Gastrocnemius medialis (tissue), 4 donors: ENCODE data around the gene HMCN1. TPM values are rescaled to one million over a fixed set of nuclear protein-coding genes. Genes with fewer than 3 reads are reported as not detected.

Experiments
- ATAC-seq, 2 donors: fragments of 150-250 bp; one replicate each; pipeline ENCODE4 v1.9.1; 2016
- DNase-seq, 2 donors: peaks; one replicate each; pipeline ENCODE4 v3.0.0-alpha.2; 2019
- H3K27ac ChIP-seq, 4 donors: fragments of 200-600 bp; sonication (generic); 1 replicate in 1 of 4; 2 replicates in 3 of 4; pipeline ENCODE4 v1.5.1; 2016 to 2018; ENCODE audit warnings: mild to moderate bottlenecking in 2 of 4, moderate library complexity in 1 of 4
- H3K27me3 ChIP-seq, 3 donors: fragments of 200-600 bp; sonication (generic) in 2 of 3; 1 replicate in 1 of 3; 2 replicates in 2 of 3; pipeline versions ENCODE4 v1.5.1 to v1.6.0; 2016 to 2019; ENCODE audit warnings: mild to moderate bottlenecking in 1 of 3, moderate library complexity in 1 of 3
- H3K36me3 ChIP-seq, 2 donors: fragments of 200-600 bp; sonication (generic) in 1 of 2; one replicate each; pipeline ENCODE4 v1.5.1; 2017 to 2018
- H3K4me1 ChIP-seq, 2 donors: fragments of 200-600 bp; sonication (generic) in 1 of 2; one replicate each; pipeline ENCODE4 v1.5.1; 2016 to 2017; ENCODE audit warnings: mild to moderate bottlenecking in 2 of 2
- H3K4me3 ChIP-seq, 4 donors: fragments of 200-600 bp; sonication (generic) in 3 of 4; 1 replicate in 1 of 4; 2 replicates in 3 of 4; pipeline ENCODE4 v1.5.1; 2016 to 2019; ENCODE audit warnings: mild to moderate bottlenecking in 2 of 4
- H3K9me3 ChIP-seq, 3 donors: fragments of 200-600 bp; sonication (generic) in 2 of 3; 1 replicate in 1 of 3; 2 replicates in 2 of 3; pipeline ENCODE4 v1.5.1; 2016 to 2019
- CTCF ChIP-seq, 5 experiments: fragments of 450-650 bp in 3 of 5; fragments of 200-600 bp in 2 of 5; sonication (generic) in 2 of 5; IDR thresholded peaks in 4 of 5; conservative IDR thresholded peaks in 1 of 5; 1 replicate in 4 of 5; 2 replicates in 1 of 5; pipeline ENCODE4 v1.5.1; 2016 to 2019; ENCODE audit warnings: antibody characterized with exemption in 5 of 5, mild to moderate bottlenecking in 3 of 5, moderate library complexity in 3 of 5
- POLR2A ChIP-seq, 2 donors: fragments of 450-650 bp; IDR thresholded peaks; one replicate each; pipeline ENCODE4 v1.6.1; 2017; ENCODE audit warnings: antibody characterized with exemption in 2 of 2, mild to moderate bottlenecking in 2 of 2, moderate library complexity in 2 of 2
- in situ Hi-C, 4 donors: fragments of 200-750 bp; cut with MboI; loops; one replicate each; pipeline versions ENCODE4 v1.15.0 to v1.8.0; 2017; ENCODE audit warnings: low sequenced_read_pairs in 4 of 4
- intact Hi-C: fragments of 100-400 bp; cut with DNase I; formaldehyde crosslinking; loops from one replicate; pipeline ENCODE4 v1.15.1; 2023; ENCODE audit warnings: low total_unique reads
- total RNA-seq, 4 donors: library from RNA; depleted of rRNA; stranded (reverse); fragments of >200 nt; gene quantifications; one replicate each; pipeline versions ENCODE4 v1.1.0 to v1.2.3, GENCODE V29; 2016

HMCN1 gene
- total RNA-seq, 4 donors from 2014 or later = 2.6 to 7.5 (median 5.1) TPM

GRCh38 chr1:185912504-185912903 is 178.3 kb downstream of the HMCN1 start:
- intact Hi-C loops = no loop called here
- DNase-seq = no peak
- TF ChIP-seq CTCF (IDR thresholded peaks at IDR 0.05 in 4 of 5, conservative IDR thresholded peaks at IDR 0.05 in 1 of 5) (no peak), POLR2A (IDR thresholded peaks at IDR 0.05) (no peak)
- H3K4me1 ChIP-seq = no peaks in the 10 kb centered on the region
- no peaks in the 10 kb centered on the region for H3K27me3 ChIP-seq
- ATAC-seq = no peak
- H3K36me3 ChIP-seq = no peaks in the 10 kb centered on the region
- in situ Hi-C loops = no loop called here
- H3K9me3 ChIP-seq = no peaks in the 10 kb centered on the region
- no peak overlapping the region for H3K27ac ChIP-seq
- H3K4me3 ChIP-seq = no peak overlapping the region

DNA sequence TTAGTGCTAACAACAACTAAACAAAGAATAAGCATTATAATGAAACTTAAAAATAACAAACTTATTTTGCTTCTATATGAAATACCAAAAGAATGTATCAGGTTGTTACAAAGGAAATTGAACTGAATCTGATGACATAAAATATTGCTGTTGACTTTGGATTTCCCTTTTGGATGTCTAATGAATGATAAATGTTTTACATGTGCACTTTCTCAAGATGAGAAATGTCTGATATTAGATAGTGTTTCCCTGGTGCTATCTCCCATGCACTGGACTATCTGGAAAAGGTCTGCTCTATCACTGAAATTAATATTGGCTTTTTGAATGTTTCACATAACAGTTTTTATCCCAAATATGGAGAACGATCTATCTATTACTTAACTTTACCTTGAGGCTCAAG is 179.9 kb downstream of the HMCN1 start:
- H3K27ac ChIP-seq = no peak overlapping the region
- H3K27me3 ChIP-seq = no peaks in the 10 kb centered on the region
- no peak for TF ChIP-seq POLR2A (IDR thresholded peaks at IDR 0.05)
- TF ChIP-seq CTCF (IDR thresholded peaks at IDR 0.05 in 4 of 5, conservative IDR thresholded peaks at IDR 0.05 in 1 of 5) = no peak
- no peaks in the 10 kb centered on the region for H3K36me3 ChIP-seq
- ATAC-seq = no peak
- H3K4me3 ChIP-seq = no peak overlapping the region
- DNase-seq = no peak
- in situ Hi-C loops (no loop called here), intact Hi-C loops (no loop called here)
- H3K9me3 ChIP-seq = no peaks in the 10 kb centered on the region
- H3K4me1 ChIP-seq = no peaks in the 10 kb centered on the region

GRCh38 chr1:185916861-185917260 is 182.7 kb downstream of the HMCN1 start:
- no peak for TF ChIP-seq CTCF (IDR thresholded peaks at IDR 0.05 in 4 of 5, conservative IDR thresholded peaks at IDR 0.05 in 1 of 5)
- no peak for TF ChIP-seq POLR2A (IDR thresholded peaks at IDR 0.05)
- Histone ChIP-seq H3K9me3 (no peaks in the 10 kb centered on the region), H3K36me3 (no peaks in the 10 kb centered on the region), H3K27me3 (no peaks in the 10 kb centered on the region), H3K4me3 (no peak overlapping the region), H3K4me1 (no peaks in the 10 kb centered on the region), H3K27ac (no peak overlapping the region)
- intact Hi-C loops = no loop called here
- ATAC-seq (no peak), DNase-seq (no peak)
- in situ Hi-C loops = no loop called here

DNA sequence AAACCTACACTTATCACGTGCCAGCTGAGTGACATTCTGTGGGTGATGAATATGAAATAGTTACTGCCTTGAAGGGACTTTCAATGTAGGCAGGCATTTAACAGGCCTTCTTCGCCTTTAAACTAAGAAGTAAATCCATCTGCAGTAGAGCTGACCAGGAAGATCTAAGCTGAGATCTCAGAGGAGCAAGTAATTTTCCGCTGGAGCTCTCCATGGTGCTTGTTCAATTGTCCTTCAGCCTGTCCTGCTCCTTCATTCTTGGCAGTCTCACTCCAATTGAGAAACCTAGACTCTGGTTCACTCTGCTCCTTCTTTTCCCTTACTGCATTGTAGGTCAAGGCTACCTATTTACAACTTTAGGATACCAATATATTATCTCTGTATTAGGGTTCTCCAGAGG is 183.5 kb downstream of the HMCN1 start:
- no peak overlapping the region for H3K27ac ChIP-seq
- ATAC-seq = no peak

More for the DNA sequence above, 183.5 kb downstream of the HMCN1 start:
- no peaks in the 10 kb centered on the region for H3K27me3 ChIP-seq
- no peaks in the 10 kb centered on the region for H3K9me3 ChIP-seq
- DNase-seq = no peak
- intact Hi-C loops (no loop called here), in situ Hi-C loops (no loop called here)
- no peak overlapping the region for H3K4me3 ChIP-seq
- TF ChIP-seq CTCF (IDR thresholded peaks at IDR 0.05 in 4 of 5, conservative IDR thresholded peaks at IDR 0.05 in 1 of 5) (no peak), POLR2A (IDR thresholded peaks at IDR 0.05) (no peak)
- no peaks in the 10 kb centered on the region for H3K36me3 ChIP-seq
- H3K4me1 ChIP-seq = no peaks in the 10 kb centered on the region
